ENCODE measurements around the gene SPOCD1. TPM values are rescaled to one million over a fixed set of nuclear protein-coding genes. Genes with fewer than 3 reads are reported as not detected.

The SPOCD1 gene
- total and polyA plus RNA-seq, 2 experiments from 2014 or later = 0.73 to 1.3 TPM

GRCh38 chr1:31848381-31848897 is 32.6 kb upstream of the SPOCD1 start:
- no peak overlapping the region for H3K4me2 ChIP-seq
- Mint-ChIP-seq H3K4me1 (no peaks in the 10 kb centered on the region), H3K36me3 (ENCODE audit: low read depth) (no peaks in the 10 kb centered on the region), H3K4me3 (no peak overlapping the region), H3K9me3 (no peaks in the 10 kb centered on the region; the same call in 2 of the 3 replicates), H3K27ac (no peak overlapping the region), H3K27me3 (ENCODE audit: insufficient read depth, low read depth, poor library complexity) (peaks cover 5% of the 10 kb centered on the region)
- no peaks in the 10 kb centered on the region for H3F3A ChIP-seq (replicated peaks; ENCODE audit: low read depth)
- TF ChIP-seq CREB1 (CRISPR knock-in tag; IDR thresholded peaks at IDR 0.05; ENCODE audit: low read depth) (no peak), JUNB (IDR thresholded peaks at IDR 0.05; ENCODE audit: unreplicated experiment) (no peak), EZH2 (IDR thresholded peaks at IDR 0.05; ENCODE audit: low read depth, unreplicated experiment) (no peak), ZNF114 (CRISPR knock-in tag; IDR thresholded peaks at IDR 0.05) (no peak), NANOG (IDR thresholded peaks at IDR 0.05; ENCODE audit: borderline replicate concordance) (no peak)
- TF ChIP-seq, protein P1, sequence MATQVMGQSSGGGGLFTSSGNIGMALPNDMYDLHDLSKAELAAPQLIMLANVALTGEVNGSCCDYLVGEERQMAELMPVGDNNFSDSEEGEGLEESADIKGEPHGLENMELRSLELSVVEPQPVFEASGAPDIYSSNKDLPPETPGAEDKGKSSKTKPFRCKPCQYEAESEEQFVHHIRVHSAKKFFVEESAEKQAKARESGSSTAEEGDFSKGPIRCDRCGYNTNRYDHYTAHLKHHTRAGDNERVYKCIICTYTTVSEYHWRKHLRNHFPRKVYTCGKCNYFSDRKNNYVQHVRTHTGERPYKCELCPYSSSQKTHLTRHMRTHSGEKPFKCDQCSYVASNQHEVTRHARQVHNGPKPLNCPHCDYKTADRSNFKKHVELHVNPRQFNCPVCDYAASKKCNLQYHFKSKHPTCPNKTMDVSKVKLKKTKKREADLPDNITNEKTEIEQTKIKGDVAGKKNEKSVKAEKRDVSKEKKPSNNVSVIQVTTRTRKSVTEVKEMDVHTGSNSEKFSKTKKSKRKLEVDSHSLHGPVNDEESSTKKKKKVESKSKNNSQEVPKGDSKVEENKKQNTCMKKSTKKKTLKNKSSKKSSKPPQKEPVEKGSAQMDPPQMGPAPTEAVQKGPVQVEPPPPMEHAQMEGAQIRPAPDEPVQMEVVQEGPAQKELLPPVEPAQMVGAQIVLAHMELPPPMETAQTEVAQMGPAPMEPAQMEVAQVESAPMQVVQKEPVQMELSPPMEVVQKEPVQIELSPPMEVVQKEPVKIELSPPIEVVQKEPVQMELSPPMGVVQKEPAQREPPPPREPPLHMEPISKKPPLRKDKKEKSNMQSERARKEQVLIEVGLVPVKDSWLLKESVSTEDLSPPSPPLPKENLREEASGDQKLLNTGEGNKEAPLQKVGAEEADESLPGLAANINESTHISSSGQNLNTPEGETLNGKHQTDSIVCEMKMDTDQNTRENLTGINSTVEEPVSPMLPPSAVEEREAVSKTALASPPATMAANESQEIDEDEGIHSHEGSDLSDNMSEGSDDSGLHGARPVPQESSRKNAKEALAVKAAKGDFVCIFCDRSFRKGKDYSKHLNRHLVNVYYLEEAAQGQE (IDR thresholded peaks at IDR 0.05; ENCODE audit: unreplicated experiment) = no peak
- TF ChIP-seq, protein P2, sequence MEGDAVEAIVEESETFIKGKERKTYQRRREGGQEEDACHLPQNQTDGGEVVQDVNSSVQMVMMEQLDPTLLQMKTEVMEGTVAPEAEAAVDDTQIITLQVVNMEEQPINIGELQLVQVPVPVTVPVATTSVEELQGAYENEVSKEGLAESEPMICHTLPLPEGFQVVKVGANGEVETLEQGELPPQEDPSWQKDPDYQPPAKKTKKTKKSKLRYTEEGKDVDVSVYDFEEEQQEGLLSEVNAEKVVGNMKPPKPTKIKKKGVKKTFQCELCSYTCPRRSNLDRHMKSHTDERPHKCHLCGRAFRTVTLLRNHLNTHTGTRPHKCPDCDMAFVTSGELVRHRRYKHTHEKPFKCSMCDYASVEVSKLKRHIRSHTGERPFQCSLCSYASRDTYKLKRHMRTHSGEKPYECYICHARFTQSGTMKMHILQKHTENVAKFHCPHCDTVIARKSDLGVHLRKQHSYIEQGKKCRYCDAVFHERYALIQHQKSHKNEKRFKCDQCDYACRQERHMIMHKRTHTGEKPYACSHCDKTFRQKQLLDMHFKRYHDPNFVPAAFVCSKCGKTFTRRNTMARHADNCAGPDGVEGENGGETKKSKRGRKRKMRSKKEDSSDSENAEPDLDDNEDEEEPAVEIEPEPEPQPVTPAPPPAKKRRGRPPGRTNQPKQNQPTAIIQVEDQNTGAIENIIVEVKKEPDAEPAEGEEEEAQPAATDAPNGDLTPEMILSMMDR (conservative IDR thresholded peaks at IDR 0.05; ENCODE audit: low read depth in 2 of 2) = no peak
- DNase-seq (ENCODE audit: low spot score) (no peak), ATAC-seq (no peak)
- no peaks in the 10 kb centered on the region for H3K9me2 ChIP-seq (ENCODE audit: insufficient read depth)
- no peaks in the 10 kb centered on the region for H3K79me2 ChIP-seq (replicated peaks; ENCODE audit: insufficient read depth)
- no peak overlapping the region for H2AFZ ChIP-seq
- no peaks in the 10 kb centered on the region for H3K36me3 ChIP-seq (ENCODE audit: insufficient read depth)
- H3K27ac ChIP-seq (ENCODE audit: low read depth) = no peak overlapping the region
- no peak overlapping the region for H3K4me3 ChIP-seq
- H4K20me1 ChIP-seq (replicated peaks; ENCODE audit: insufficient read depth) = no peaks in the 10 kb centered on the region
- no peaks in the 10 kb centered on the region for H3K4me1 ChIP-seq (ENCODE audit: insufficient read depth)
- H3K27me3 ChIP-seq (ENCODE audit: insufficient read depth) = no peaks in the 10 kb centered on the region

- H3K4me1 ChIP-seq (ENCODE audit: insufficient read depth) = no peaks in the 10 kb centered on the region
- H3K4me2 ChIP-seq = no peak overlapping the region
- H3K4me3 ChIP-seq = no peak overlapping the region
- H3F3A ChIP-seq (replicated peaks; ENCODE audit: low read depth) = no peaks in the 10 kb centered on the region
- H3K36me3 Mint-ChIP-seq (ENCODE audit: low read depth) = no peaks in the 10 kb centered on the region
- H3K36me3 ChIP-seq (ENCODE audit: insufficient read depth) = no peaks in the 10 kb centered on the region
- H3K27me3 Mint-ChIP-seq (ENCODE audit: insufficient read depth, low read depth, poor library complexity) = peaks cover 5% of the 10 kb centered on the region
- DNase-seq (ENCODE audit: low spot score) (no peak), ATAC-seq (no peak)
- no peaks in the 10 kb centered on the region for H3K4me1 Mint-ChIP-seq
- no peaks in the 10 kb centered on the region for H3K9me2 ChIP-seq (ENCODE audit: insufficient read depth)
- H3K27ac ChIP-seq (ENCODE audit: low read depth) = no peak overlapping the region
- H3K79me2 ChIP-seq (replicated peaks; ENCODE audit: insufficient read depth) = no peaks in the 10 kb centered on the region
- H2AFZ ChIP-seq = no peak overlapping the region
- no peak overlapping the region for H3K4me3 Mint-ChIP-seq
- H4K20me1 ChIP-seq (replicated peaks; ENCODE audit: insufficient read depth) = no peaks in the 10 kb centered on the region
- H3K9me3 Mint-ChIP-seq = no peaks in the 10 kb centered on the region; the same call in 2 of the 3 replicates
- no peaks in the 10 kb centered on the region for H3K27me3 ChIP-seq (ENCODE audit: insufficient read depth)
- H3K27ac Mint-ChIP-seq = no peak overlapping the region
- TF ChIP-seq POLR2AphosphoS5 (IDR thresholded peaks at IDR 0.05; ENCODE audit: low read depth) (no peak), EZH2phosphoT487 (IDR thresholded peaks at IDR 0.05; ENCODE audit: unreplicated experiment) (no peak), EZH2 (IDR thresholded peaks at IDR 0.05; ENCODE audit: low read depth, unreplicated experiment) (no peak), NANOG (IDR thresholded peaks at IDR 0.05; ENCODE audit: borderline replicate concordance) (no peak), STAT1 (IDR thresholded peaks at IDR 0.05; ENCODE audit: unreplicated experiment) (no peak), JUNB (IDR thresholded peaks at IDR 0.05; ENCODE audit: unreplicated experiment) (no peak)
- TF ChIP-seq, protein P3, sequence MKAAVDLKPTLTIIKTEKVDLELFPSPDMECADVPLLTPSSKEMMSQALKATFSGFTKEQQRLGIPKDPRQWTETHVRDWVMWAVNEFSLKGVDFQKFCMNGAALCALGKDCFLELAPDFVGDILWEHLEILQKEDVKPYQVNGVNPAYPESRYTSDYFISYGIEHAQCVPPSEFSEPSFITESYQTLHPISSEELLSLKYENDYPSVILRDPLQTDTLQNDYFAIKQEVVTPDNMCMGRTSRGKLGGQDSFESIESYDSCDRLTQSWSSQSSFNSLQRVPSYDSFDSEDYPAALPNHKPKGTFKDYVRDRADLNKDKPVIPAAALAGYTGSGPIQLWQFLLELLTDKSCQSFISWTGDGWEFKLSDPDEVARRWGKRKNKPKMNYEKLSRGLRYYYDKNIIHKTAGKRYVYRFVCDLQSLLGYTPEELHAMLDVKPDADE (IDR thresholded peaks at IDR 0.05) = no peak
Observed at GRCh38 chr1:31846484-31846883, 30.7 kb upstream of the SPOCD1 start.

Data from GM23338 (cell line).